Lower lobe of right lung (tissue), 2 donors: ENCODE measurements around the gene ADAMTSL5. TPM values are rescaled to one million over a fixed set of nuclear protein-coding genes. Genes with fewer than 3 reads are reported as not detected.

Source experiments
- ATAC-seq, 2 donors: fragments of 200-7000 bp; cut with Tn5 transposase; one replicate each; pipeline ENCODE4 v1.9.1; 2020 to 2022; ENCODE audit warnings: mild to moderate bottlenecking in 2 of 2, moderate library complexity in 2 of 2
- DNase-seq: peaks from one replicate; pipeline ENCODE4 v3.0.0-alpha.2; 2020
- H3K27ac ChIP-seq: fragments of 200-600 bp; one replicate; pipeline ENCODE4 v1.8.0; 2022
- H3K27me3 ChIP-seq: fragments of 200-600 bp; one replicate; pipeline ENCODE4 v1.8.0; 2022; ENCODE audit warnings: low read depth
- H3K36me3 ChIP-seq: fragments of 200-600 bp; one replicate; pipeline ENCODE4 v1.8.0; 2022; ENCODE audit warnings: mild to moderate bottlenecking
- H3K4me1 ChIP-seq: fragments of 200-600 bp; one replicate; pipeline ENCODE4 v1.8.0; 2022
- H3K4me3 ChIP-seq: fragments of 200-600 bp; one replicate; pipeline ENCODE4 v1.8.0; 2022; ENCODE audit warnings: mild to moderate bottlenecking
- H3K9me3 ChIP-seq: fragments of 200-600 bp; one replicate; pipeline ENCODE4 v1.8.0; 2022
- intact Hi-C: fragments of 100-400 bp; cut with DNase I; formaldehyde crosslinking; loops from one replicate; pipeline ENCODE4 v1.11.0; 2022
- total RNA-seq: library from RNA; stranded (reverse); fragmentation: NEBNext Ultra II Directional; extraction: Animal tissue kit (Norgen Biotek cat#: 25700); gene quantifications from one replicate; pipeline ENCODE4 v1.2.1, GENCODE V29; 2021
- TF ChIP-seq, protein P1 (sequence below): fragments of 200-600 bp; IDR thresholded peaks from one replicate; pipeline ENCODE4 v1.8.0; 2022; ENCODE audit warnings: antibody characterized with exemption, mild to moderate bottlenecking
- donor health status: DM: no; HTN: yes; CAD: no; lungs with severe emphysema.

Gene ADAMTSL5
- total RNA-seq, 1 donor from 2014 or later, result 3.3 TPM

DNA sequence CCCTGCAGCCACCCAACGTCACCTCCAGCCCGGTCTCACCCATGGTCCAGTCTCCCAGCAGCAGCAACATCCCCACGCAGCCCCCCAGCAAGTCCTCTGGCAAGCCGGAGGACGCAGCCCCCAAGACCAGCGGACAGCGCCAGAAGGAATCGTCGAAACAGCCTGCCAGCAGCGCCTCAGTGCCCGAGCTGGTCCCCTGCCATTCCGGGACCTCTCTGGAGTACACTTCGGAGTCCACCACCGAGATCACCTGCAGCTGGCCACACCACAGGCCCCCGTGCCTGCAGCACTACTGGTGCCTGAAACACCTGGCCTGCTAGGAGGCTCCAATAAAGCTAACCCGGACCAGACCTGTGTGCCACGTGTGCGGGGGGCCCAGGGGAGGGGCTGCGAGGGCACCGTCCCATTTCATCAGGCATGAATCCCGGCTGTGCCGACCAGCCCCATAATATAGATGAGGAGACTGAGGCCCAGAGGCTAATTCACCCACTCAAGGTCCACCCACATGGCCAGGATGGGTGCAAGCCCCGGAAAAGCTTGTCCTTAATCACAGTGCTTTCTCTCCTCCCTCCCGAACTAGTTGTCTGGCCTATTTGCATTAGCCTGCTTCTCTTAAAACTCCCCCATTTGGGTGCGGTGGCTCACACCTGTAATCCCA is 15.1 kb downstream of the ADAMTSL5 start:
- Histone ChIP-seq H3K9me3 (no peaks in the 10 kb centered on the region), H3K36me3 (no peaks in the 10 kb centered on the region), H3K27me3 (peaks cover 27% of the 10 kb centered on the region), H3K27ac (no peak overlapping the region), H3K4me1 (no peaks in the 10 kb centered on the region), H3K4me3 (no peak overlapping the region)
- TF ChIP-seq, protein P1, sequence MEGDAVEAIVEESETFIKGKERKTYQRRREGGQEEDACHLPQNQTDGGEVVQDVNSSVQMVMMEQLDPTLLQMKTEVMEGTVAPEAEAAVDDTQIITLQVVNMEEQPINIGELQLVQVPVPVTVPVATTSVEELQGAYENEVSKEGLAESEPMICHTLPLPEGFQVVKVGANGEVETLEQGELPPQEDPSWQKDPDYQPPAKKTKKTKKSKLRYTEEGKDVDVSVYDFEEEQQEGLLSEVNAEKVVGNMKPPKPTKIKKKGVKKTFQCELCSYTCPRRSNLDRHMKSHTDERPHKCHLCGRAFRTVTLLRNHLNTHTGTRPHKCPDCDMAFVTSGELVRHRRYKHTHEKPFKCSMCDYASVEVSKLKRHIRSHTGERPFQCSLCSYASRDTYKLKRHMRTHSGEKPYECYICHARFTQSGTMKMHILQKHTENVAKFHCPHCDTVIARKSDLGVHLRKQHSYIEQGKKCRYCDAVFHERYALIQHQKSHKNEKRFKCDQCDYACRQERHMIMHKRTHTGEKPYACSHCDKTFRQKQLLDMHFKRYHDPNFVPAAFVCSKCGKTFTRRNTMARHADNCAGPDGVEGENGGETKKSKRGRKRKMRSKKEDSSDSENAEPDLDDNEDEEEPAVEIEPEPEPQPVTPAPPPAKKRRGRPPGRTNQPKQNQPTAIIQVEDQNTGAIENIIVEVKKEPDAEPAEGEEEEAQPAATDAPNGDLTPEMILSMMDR, result no peak
- intact Hi-C loops, result no loop called here
- ATAC-seq (no peak), DNase-seq (no peak)

- no peak overlapping the region for H3K27ac ChIP-seq
- peaks cover 23% of the 10 kb centered on the region for H3K27me3 ChIP-seq
- H3K9me3 ChIP-seq, result no peaks in the 10 kb centered on the region
- H3K4me1 ChIP-seq, result no peaks in the 10 kb centered on the region
- DNase-seq (no peak), ATAC-seq (peak in 1 of 2 donors; percentile 6)
- no peak overlapping the region for H3K4me3 ChIP-seq
- intact Hi-C loops, result no loop called here
- no peaks in the 10 kb centered on the region for H3K36me3 ChIP-seq
- TF ChIP-seq, protein P1, result no peak
Measured at GRCh38 chr19:1496714-1497577, 15.9 kb downstream of the ADAMTSL5 start.

GRCh38 chr19:1495799-1496713 is 16.8 kb downstream of the ADAMTSL5 start:
- Histone ChIP-seq H3K9me3 (no peaks in the 10 kb centered on the region), H3K4me3 (no peak overlapping the region), H3K27me3 (peaks cover 30% of the 10 kb centered on the region), H3K27ac (no peak overlapping the region), H3K36me3 (no peaks in the 10 kb centered on the region), H3K4me1 (peaks cover 9% of the 10 kb centered on the region)
- TF ChIP-seq, protein P1, result no peak
- no peak for DNase-seq
- ATAC-seq, result peak; percentile 29 to 41
- intact Hi-C loops, result no loop called here

GRCh38 chr19:1495051-1495798 is 17.6 kb downstream of the ADAMTSL5 start:
- intact Hi-C loops, result no loop called here
- Histone ChIP-seq H3K9me3 (no peaks in the 10 kb centered on the region), H3K27ac (no peak overlapping the region), H3K4me3 (no peak overlapping the region), H3K36me3 (no peaks in the 10 kb centered on the region), H3K4me1 (peaks cover 9% of the 10 kb centered on the region), H3K27me3 (peaks cover 30% of the 10 kb centered on the region)
- TF ChIP-seq, protein P1, result no peak
- DNase-seq (no peak), ATAC-seq (no peak)
